Stimulated activated CD8-positive, alpha-beta memory T cell treated with anti-CD3 and anti-CD28 coated beads, Interleukin-7, amount 100 ng/mL, for 24 hours (primary cell): ENCODE measurements around the gene CA7.

Experiments
- DNase-seq: peaks from one replicate; pipeline ENCODE4 v3.0.0-alpha.2; 2020; ENCODE audit warnings: low read depth

Gene CA7

DNA sequence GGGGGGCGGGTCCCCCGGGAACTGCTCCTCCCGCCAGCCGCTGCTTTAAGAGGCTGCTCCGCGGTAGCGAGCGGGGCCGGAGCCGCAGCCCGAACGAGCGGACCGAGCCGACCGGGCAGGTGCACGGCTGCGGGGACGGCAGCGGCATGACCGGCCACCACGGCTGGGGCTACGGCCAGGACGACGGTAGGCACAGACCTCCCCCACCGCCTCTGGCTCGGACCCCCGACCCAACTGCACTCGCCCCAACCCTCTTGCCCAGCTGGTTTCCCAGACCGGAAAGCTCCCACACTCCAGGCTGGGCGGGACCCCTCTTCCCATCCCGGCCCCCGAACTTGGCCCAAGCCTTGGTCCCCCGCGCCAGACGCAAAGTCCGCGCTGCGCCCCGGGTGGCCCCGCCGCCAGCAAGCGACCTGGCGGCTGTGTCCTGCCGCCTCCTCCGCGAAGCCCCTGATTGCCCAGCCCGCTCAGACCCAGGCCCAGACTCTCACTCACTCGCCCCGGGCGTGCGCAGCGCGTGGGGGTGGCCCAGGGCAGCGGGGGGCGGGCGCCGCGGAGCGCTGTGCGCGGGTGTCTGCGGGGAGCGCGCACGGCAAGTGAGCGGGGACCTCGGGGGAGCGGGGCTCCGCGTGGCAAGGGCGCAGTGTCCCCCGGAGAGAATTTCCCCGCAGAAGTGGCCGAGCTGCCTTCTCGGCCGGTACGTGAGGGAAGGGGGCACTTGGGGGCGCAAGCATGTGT, at the start of gene CA7:
Gene CA7 (plus strand): TSS at position 73 of the 738 bp plus-strand sequence. CDS start 74 bp downstream, at position 147.
- no peak for DNase-seq

DNA sequence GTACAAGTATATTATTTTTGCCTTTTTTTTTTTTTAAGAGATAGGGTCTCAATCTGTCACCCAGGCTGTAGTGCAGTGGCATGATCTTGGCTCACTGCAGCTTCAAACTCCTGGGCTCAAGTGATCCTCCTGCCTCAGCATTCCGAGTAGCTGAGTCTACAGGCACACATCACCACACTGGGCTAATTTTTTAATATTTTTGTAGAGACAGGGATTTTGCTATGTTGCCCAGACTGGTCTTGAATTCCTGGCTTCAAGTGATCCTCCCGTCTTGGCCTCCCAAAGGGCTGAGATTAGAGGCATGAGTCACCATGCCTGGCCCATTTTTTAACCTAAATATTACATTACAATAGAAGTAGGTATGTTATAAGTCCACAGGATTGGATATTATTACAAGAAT, 46.1 kb upstream of the CA7 start:
- DNase-seq: no peak

DNA sequence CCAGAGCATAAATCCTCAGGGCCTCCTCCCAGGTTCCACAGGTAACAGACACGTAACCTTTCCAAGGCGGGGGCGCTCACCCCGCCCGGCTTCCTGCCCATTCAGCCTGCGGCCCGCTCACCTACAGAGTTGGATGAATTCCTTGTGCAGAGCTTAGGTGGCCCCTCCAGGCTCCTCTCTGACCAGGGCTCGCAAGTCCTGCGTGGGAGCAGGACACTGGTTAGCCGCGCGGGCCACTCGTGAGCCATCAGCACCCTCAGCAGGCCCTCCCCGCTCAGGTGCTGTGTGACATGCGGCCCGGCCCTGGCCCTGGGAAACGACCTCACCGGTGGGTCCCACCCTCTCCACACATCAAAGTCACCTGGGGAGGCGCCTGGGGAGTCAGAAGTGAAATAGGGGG, 43.4 kb upstream of the CA7 start:
- DNase-seq: no peak

DNA sequence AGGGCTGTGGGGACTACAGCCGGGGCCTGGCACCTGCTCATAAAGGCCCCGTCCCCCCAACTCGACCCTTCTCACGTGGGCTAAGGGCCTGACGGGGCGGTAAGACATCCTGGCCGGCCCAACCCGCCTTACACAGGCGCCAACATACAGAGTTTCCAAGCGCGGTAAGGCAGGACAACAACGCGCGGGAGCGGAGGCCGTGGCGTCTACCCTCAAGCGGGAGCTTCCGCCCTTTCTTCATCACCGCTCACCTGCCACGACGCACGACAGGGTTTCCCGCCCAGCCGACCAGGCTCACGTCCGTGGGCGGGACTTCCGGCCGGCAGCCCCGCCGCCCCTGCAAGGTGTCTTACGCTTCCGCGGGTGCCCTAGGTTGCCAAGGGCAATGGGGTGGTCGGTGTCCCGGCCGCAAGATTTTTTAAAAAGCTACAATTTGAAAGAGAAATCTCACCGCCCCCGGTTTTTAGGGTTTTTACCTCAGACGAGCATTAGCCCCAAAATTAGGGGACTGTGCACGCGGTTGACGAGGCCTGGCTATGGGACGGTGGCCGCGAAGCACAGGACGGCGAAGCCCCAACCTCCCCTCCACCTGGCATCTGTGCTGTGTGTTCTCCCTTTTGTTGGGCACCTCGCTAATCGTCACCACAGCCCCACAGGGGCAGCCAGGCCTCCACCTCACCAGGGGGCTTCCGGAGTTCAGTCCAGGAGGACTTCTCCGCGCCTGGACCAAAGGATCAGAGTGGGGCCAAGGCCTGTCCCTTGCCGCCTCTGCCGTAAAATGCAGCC, 42.7 kb upstream of the CA7 start, which contains the start of gene TERB1:
Gene TERB1 (minus strand): TSS at position 265 of the 786 bp plus-strand sequence. CDS start 4,786 bp downstream, outside the sequence.
- DNase-seq: no peak

DNA sequence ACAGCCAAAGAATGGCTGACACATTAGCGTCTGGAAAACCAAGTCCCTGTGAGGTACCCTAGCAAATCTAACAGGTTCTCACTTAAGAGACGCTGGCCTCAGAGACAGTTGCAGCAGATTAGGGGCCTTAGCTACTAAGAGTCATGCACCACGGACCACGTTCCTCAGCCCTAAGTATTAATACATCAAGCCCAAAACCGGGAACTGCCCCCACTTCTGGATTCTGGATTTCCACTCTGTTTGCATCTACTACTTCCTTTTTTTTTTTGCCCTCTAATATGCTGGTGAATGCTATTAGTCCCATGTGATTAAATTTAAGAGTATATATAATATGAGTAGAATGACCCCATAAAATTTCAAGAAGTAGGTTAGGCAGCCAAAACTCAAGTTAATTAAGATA, 42.1 kb upstream of the CA7 start:
- no peak for DNase-seq

DNA sequence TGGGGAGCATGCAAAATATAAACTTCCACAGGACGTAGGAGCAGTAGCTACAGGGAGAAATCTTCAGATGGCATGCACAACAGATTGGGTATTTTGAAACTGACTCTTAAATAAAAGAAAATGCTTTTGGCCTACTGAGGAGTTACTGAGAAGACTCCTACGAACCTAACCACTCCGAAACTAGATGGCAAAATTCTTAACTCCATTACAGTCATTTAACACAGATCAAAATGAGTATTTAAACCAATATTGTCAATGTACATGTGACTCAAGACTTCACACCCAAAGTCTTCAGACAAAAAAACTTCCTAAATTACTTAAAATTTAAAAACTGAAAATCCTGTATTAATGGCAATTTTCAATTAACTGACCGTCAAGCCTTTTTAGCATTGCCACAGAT, 34.4 kb upstream of the CA7 start:
- DNase-seq: no peak

DNA sequence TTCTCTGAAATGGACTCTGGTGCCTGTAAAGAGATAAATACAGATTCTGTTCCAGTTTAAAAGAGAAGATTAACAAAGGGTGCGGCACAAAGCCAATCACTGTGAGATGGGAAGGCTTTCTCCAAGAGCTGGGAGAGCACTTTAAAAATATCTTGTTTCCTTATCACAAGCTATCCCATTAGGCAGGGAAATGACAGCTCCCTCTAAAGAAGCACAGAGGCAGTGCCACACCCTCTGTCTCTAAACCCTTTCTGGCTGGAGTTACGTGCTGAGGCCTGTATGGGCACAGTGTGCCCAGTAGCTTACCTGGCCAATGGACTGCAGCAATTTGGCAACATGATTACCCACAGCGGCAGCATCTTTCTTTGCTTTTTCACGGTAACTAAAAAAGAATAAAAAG, 33.8 kb upstream of the CA7 start:
- no peak for DNase-seq

DNA sequence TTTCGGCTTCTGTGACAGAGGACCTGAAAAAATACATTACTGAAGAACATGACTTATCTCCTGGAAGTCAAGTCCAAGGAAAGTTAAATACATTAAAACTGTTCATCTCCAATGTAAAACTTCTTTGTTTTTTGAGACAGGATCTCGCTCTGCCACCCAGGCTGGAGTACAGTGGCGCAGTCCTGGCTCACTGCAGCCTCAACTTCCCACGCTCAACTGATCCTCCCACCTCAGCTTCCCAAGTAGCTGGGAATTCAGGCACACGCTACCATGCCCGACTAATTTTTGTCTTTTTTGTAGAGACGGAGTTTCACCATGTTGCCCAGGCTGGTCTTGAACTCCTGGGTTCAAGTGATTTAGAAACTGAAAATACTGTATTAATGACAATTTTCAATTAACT, 33.2 kb upstream of the CA7 start:
- DNase-seq: no peak

DNA sequence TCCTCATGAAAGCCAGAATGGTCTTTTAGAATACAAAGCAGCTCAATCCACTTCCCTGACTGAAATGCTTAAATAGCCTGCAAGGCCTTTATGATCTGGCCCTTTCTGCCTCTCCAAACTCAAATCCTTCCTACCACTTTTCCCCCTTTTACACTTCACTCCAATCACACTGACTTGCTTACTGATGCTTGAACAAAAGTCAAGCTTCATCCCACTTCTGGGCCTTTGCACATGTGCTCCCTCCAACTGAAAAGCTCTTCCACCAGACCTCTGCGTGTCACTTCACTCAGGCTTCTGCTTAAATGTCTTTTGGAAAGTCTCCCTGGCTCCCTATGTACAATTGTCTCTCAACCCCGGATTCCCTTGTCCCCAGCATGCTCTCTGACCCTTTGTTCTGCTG, 29.5 kb upstream of the CA7 start:
- DNase-seq: no peak

DNA sequence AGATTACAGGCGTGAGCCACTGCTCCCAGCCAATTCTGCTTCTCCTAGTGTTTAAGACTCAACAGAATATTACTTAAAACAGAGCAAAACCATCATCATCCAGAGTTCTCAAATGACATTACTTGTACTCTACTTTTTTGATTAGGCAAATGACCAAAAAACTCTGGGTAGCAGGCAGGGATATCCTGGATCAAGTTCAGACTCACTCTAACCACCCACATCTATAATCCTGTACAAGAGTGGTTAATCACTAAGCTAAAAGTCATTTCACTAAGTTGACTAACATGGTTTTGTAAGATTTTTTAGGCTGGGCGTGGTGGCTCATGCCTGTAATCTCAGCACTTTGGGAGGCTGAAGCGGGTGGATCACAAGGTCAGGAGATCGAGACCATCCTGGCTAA, 20.2 kb upstream of the CA7 start:
- no peak for DNase-seq

DNA sequence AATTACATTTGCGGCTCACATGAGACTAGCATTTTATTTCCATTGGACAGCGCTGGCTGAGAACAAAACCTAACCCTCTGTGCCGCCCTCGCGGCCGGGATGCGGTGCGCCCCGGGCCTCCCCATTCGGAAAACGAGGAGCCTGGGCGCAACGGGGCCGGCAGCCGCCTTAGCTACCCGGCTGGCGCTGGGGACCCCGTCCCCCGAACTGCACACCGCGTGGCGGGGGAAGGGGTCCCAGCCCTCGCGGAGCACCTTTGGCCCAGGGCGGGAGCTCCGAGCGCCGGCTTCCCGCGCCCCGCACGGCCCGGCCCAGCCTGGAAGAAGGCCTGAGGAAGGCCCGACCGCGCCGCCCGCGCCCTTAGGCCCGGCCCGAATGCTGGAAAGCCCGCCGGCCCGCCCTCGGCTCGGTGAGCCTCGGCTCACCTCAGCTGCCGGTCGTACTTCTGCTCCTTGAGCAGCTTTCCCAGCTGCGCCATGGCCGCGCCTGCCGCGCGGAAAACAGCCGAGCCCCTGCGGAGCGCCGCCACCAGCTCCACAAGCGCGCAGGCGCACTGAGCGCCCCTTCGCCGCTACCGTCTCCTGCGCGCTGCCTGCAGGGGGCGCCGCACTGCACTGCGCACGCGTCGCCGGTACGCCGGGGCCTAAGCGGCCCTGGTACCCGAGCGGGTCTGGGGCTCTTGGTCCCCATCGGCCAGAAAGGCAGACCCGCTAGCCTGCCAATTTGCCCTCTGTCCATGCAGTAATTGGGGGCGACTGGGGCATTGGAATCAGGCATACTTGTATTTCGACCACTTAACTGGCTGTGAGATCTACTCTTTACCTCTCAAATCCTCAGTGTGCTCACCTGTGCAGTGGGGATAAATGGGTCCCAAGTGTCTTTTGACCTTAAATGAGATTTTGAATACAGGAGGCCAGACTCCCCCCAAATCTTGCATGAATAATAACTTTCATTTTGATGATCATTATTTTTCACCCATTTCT, 13.5 kb upstream of the CA7 start, which contains the start of gene NAE1:
Gene NAE1 (minus strand): TSS at position 555 of the 983 bp plus-strand sequence. CDS start 77 bp downstream, at position 478.
- DNase-seq: peak; percentile 74

DNA sequence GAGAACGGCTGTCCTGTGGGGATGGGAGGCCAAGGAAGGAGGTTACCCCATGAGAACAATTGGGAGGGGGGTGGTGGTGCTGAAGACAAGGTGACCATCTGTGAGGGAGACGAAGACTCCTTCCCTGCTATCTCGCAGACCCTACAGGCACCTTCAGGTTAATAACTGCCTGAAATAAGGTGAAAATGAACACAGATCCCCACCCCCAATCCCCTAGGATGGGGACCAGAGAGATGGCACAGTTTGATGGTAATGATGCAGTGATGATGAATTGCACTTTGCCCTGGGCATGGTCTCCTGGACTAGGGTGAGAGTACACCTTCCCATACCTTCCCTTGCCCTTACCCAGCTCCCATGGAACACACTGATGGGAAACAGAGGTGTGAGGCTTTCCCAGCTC, 12.0 kb upstream of the CA7 start:
- DNase-seq: no peak

DNA sequence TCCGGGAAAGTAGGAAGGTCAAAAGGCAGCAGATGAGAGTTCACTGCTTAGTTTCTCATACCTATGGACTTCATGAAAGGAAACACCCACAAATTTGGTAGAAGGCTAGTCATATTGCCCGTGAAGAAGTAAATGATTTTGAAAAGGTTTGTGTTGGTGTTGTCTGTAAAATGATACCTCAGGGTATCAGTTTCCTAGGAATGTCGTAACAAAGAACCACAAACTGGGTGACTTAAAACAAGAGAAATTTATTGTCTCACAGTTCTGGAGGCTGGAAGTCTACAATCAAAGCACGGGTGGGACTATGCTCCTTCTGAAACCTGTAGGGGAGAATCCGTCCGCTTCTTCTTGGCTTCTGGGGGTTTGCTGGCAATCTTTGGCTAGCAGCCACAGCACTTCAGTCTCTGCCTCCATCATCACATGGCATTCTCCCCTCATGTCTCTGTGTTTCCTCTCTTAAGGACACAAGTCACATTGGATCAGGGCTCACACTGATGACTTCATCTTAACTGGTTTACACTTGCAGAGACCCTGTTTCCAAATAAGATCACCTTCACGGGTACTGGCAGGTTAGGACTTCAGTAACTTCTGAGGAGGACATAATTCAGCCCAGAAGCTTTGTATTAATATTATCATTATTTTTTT, 11.4 kb upstream of the CA7 start:
- DNase-seq: no peak

DNA sequence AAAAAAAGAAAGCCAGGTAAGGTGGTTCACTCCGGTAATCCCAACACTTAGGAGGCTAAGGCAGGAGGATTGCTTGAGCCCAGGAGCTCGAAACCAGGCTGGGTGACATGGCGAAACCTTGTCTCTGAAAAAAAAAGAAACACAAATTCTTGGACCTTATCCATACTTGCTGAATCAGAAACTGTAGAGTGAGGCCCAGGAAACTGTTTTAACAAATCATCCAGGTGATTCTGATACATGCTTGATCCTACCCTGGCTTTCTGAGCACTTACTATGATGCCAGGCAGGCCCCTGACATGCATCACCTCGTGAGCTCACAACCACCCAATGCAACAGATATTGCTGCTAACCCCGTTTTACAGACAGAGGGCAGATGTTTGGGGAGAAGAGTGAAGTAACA, 9.5 kb upstream of the CA7 start:
- DNase-seq: no peak

DNA sequence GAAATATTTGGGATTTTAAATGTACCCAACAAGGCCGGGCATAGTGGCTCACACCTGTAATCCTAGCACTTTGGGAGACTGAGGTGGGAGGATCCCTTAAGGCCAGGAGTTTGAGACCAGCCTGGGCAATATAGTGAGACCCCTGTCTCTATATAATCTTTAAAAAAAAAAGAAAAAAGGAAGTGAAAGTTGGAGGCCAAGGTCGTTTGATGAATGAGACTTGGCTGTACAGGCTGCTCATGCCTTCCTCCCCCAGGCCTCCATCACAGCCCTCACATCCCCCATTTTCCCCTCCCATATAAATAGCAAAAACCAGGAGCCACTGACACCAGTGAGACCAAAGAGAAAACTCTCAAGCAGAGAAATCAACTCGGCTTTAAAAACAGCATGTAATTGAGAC, 3.3 kb upstream of the CA7 start:
- DNase-seq: no peak

DNA sequence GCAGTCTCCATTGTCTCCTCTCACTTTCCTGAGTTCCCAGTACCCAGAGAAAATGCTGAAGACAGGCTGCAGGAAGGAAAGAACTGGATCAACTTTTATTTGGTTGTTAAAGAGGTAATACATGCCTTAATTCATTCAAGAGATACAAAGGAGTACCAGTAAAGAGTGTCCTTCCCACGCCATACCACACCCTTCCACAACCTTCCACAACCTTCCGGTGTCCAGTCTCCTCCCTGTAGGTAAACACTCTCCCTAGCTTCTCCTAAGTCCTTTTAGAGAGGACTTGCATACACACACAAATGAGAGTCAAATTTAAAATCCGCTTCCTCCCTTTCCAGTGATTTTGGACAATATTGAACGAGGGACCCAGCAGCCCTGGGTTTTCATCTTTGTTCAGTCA, 2.8 kb upstream of the CA7 start:
- no peak for DNase-seq

DNA sequence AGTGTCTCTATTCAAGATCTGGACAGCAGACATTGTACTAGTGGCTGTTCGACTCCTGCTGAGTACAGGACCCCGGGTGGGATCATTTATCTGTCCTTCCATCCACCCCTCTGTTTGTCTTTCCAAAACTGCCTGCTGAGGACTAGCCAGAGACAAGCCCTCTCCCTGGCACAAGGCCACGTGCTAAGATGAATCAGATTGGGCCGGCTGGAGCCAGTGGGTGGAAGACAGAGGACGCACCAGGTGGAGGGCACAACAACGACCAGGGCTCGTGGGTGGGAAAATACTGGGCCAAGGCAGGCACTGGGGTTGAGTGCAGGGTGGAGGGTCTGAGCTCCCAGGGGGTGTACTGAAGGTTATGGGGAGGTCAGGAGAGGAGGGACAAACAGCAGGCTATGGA, 1.4 kb upstream of the CA7 start:
- no peak for DNase-seq

DNA sequence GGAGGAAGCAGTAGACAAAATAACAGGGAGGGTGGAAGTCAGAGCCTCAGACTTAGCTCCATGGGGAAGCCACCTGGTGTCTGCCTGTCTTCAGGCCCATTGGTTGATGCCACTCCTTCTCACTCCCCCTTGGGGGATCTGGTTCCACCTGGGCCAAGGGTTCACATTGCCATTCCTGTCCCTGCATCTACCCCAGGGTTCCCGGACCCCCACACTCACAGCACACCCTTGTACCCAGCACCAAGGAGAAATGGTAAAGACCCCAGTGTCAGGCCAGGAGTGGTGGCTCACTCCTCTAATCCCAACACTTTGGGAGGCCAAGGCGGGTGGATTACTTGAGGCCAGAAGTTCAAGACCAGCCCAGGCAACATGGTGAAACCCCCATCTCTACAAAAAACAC, 1.0 kb upstream of the CA7 start:
- no peak for DNase-seq

DNA sequence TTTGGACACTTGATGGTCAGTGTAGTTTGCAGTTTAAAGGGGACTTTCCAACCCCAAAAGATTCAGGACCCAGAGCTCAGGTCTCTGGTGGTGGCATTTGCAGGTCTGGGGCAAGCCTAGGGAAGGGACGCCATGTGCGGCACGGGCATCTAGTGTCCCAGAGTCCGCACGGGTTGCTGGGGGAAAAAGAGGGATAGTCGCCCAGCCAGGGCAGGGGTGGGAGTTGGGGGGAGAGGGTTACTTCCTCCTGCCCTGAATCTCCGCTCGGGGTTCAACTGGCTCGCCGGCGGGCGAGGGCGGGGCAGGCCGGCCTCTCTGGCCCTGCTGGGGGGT, 239 bp upstream of the CA7 start:
- no peak for DNase-seq

DNA sequence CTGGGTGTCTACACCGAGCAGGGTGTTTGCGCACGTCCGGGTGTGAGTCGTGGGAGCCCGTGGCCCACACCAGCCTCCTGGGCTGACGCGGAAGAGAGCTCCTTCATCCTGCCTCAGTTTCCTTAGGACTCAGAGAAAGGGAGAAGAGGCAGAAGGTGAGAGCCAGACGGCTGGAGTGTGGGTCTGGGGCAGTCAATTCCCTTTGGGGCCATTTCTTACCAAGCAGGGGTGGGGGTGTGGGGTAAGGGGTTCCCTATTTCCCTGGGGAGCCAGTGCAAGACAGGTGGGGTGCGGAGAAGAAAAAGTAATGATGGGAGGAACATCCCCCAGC, 831 bp downstream of the CA7 start:
- no peak for DNase-seq

DNA sequence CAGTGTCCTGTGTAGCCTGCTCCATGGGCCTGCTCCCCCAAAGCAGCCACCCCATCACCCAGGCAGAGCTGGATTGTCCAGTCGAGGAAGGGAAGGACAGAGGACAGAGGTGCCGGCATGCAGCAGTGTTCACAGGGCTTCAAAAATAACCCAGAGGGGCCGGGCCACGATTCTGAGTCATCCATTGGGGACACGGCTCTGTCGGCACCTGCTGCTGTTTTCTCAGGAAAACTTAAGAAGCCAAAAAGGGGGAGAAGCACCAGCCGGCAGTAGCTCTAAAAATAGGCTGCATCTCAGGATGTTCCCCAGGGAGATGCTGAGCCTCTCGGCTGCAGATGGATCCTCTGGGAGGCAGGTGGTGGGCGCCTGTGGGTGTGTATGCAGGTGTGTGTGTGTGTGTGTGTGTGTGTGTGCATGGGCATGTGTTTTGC, 1.6 kb downstream of the CA7 start:
- no peak for DNase-seq

DNA sequence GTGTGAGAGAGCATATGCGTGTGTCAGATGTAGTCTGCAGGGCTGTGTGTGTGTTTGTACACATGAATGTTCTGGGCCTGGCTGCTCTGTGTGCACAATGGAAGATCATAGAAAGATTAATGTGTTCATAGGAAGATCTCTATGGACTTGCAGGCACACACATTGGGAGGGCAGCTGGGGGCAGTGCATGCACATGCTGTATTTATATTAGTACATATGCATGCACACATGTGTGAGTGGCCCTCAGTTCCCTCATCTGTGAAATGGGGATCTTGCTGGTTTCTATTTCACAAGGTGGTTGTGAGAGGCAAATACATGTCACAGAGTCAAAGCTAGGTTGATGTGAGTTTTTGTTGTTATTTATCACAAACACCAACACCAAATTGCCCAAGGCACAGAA, 2.1 kb downstream of the CA7 start:
- DNase-seq: no peak
